ENCODE data around the gene ACACB. TPM values are rescaled to one million over a fixed set of nuclear protein-coding genes. Genes with fewer than 3 reads are reported as not detected.
A peak's percentile ranks its signal among the peaks of the same experiment; 100 is the strongest.

The ACACB gene
- total and polyA plus RNA-seq, 8 donors, result 23.4 to 58.9 (median 31.6) TPM

DNA sequence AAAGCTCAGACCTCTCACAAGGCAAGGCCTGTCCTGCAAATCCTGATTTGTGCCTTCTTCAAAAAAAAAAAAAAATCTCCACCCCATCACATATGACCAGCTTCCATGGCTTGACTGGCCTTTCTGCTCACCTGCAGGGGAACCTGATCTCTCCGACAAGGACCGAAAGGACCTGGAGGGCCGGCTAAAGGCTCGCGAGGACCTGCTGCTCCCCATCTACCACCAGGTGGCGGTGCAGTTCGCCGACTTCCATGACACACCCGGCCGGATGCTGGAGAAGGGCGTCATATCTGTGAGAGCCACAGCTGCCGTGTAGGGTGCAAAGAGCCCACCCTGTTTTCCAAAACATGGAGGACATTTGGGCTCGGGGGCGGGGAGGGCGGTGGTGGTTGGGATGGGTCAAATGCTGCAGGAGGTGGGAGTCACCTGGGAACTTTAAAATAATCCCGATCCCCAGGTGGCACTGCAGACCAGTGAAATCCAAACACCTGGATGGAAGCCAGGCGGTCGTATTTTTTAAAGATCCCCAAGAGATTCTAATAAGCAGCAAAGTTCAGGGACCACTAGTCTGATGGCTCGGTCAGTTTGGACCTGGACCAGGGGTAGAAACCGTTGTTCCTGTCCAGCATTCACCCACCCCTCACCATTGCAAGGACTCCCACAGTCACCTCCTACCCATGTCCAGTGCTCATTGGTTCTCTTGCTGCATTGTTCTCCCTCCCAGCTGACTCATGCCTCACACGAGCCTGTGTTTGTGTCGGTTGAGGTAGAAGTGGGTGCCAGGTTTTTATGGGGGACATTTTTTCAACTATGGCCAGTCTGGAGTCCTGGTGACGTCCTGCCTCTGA lies 147.9 kb downstream of the ACACB start:
- no peak overlapping the region for H3K4me3 ChIP-seq
- TF ChIP-seq, protein P1, sequence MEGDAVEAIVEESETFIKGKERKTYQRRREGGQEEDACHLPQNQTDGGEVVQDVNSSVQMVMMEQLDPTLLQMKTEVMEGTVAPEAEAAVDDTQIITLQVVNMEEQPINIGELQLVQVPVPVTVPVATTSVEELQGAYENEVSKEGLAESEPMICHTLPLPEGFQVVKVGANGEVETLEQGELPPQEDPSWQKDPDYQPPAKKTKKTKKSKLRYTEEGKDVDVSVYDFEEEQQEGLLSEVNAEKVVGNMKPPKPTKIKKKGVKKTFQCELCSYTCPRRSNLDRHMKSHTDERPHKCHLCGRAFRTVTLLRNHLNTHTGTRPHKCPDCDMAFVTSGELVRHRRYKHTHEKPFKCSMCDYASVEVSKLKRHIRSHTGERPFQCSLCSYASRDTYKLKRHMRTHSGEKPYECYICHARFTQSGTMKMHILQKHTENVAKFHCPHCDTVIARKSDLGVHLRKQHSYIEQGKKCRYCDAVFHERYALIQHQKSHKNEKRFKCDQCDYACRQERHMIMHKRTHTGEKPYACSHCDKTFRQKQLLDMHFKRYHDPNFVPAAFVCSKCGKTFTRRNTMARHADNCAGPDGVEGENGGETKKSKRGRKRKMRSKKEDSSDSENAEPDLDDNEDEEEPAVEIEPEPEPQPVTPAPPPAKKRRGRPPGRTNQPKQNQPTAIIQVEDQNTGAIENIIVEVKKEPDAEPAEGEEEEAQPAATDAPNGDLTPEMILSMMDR (IDR thresholded peaks at IDR 0.05), result peak; percentile 24 to 53 (median 39)
- FAIRE-seq, result no peak
- H3K27me3 ChIP-seq, result no peaks in the 10 kb centered on the region
- peak; percentile 26 to 91 (median 82) for ATAC-seq
- H3K36me3 ChIP-seq, result peaks cover 0 to 74% (median 10%) of the 10 kb centered on the region in 3 donors
- H3K9me3 ChIP-seq, result no peaks in the 10 kb centered on the region
- intact Hi-C loops (cut with DNase I), result loop anchor here in 2 of 3 donors (5.0 to 10.0 kb wide), 2 partner anchors 120 to 123 kb away; no protein-coding TSS in a partner anchor
- DNase-seq, result peak; percentile 45 to 86 (median 68)
- no peaks in the 10 kb centered on the region for H3K4me1 ChIP-seq
- 54 to 62% methylated on average over 23 of the region's 23 CpGs for WGBS, 2 donors
- no peak overlapping the region for H3K27ac ChIP-seq

DNA sequence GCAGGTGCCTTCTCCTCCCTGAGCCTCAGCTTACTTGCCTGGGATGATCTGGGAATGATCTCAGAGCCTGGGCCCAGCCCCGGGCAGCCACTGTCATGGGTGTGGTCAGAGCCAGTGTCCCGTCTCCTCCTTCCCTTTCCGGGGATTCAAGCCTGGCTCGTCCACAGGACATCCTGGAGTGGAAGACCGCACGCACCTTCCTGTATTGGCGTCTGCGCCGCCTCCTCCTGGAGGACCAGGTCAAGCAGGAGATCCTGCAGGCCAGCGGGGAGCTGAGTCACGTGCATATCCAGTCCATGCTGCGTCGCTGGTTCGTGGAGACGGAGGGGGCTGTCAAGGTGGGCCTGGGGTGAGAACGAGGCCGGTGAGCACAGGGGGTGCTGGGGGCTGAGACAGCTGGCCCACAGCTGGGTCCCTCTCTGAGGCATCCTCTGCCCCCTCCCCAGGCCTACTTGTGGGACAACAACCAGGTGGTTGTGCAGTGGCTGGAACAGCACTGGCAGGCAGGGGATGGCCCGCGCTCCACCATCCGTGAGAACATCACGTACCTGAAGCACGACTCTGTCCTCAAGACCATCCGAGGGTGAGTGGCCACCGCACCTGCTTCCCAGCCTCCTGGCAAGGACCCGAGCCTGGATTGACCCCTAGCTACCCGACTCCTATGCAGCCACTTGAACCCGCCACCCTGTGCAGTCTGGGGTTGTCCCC lies 148.7 kb downstream of the ACACB start:
- intact Hi-C loops (cut with DNase I), result loop anchor here in 2 of 3 donors (5.0 to 10.0 kb wide), 2 partner anchors 120 to 122 kb away; no protein-coding TSS in a partner anchor
- Histone ChIP-seq H3K4me3 (no peak overlapping the region), H3K9me3 (no peaks in the 10 kb centered on the region), H3K36me3 (peaks cover 0 to 66% (median 10%) of the 10 kb centered on the region in 3 donors), H3K4me1 (no peaks in the 10 kb centered on the region), H3K27me3 (no peaks in the 10 kb centered on the region), H3K27ac (no peak overlapping the region)
- ATAC-seq (peak in 1 of 4 donors; percentile 11), FAIRE-seq (no peak), DNase-seq (peak in 1 of 6 donors; percentile 71)
- 92 to 96% methylated on average over 22 to 27 of the region's 27 CpGs for WGBS, 2 donors
- TF ChIP-seq, protein P1 (IDR thresholded peaks at IDR 0.05), result no peak

DNA sequence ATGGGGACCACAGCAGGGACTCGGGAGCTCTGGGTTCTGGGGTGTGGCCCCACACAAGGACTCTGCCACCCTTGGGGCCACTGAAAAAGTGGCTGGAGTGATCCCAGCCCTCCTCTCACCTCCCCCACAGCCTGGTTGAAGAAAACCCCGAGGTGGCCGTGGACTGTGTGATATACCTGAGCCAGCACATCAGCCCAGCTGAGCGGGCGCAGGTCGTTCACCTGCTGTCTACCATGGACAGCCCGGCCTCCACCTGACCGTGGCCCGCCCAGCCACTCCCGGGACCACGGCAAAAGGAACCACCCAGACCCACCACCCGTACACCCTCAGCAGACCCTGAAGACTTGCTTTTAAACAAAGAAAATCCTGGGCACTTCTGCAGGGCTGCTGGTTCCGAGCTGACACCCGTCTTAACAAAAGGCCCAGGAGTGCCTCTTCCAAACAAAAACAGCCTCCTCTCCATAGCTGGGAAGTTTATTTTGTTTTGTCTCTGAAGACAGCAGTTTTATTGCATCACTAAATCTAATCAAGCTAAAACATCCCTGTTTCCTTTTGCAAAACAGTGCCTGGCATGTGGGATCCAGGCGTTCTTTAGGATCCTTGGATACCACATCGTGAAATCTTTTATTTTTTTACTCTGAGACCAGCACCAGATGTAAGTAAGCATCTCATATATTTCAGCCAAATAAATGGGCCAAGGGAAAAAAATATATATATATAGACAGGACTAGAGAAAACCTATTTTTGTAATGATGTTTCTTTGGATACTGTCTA lies 149.9 kb downstream of the ACACB start:
- TF ChIP-seq, protein P1 (IDR thresholded peaks at IDR 0.05), result no peak
- Histone ChIP-seq H3K9me3 (no peaks in the 10 kb centered on the region), H3K27ac (no peak overlapping the region), H3K27me3 (no peaks in the 10 kb centered on the region), H3K36me3 (peaks cover 0 to 54% (median 10%) of the 10 kb centered on the region in 3 donors), H3K4me1 (no peaks in the 10 kb centered on the region), H3K4me3 (no peak overlapping the region)
- no peak for ATAC-seq
- no peak for FAIRE-seq
- no peak for DNase-seq
- 84 to 92% methylated on average over 16 of the region's 16 CpGs for WGBS, 2 donors
- intact Hi-C loops (cut with DNase I), result loop anchor here in 1 of 3 donors (10.0 kb wide), 1 partner anchor 119 kb away; no protein-coding TSS in a partner anchor

DNA sequence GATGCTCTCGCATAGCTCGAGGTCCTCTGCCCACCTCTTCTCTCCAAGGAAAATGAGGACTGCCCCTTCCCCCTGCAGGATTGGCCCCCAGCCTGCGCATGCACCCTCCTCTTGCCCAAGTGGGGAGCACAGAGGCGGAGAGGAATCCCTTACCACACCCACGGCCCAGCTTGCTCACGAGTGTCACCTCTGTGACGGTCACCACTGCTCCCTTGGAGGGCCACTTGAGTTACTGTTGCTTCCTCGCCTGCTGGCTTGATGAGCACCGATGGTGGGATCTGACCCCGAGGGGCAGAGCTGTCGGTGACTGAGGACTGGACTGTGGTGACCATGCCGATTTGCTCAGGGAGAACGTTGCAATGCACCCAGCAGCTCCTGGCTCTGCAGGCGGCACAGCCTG lies 151.0 kb downstream of the ACACB start:
- Histone ChIP-seq H3K4me1 (no peaks in the 10 kb centered on the region), H3K36me3 (peaks cover 0 to 45% (median 10%) of the 10 kb centered on the region in 3 donors), H3K4me3 (no peak overlapping the region), H3K9me3 (no peaks in the 10 kb centered on the region), H3K27ac (no peak overlapping the region), H3K27me3 (no peaks in the 10 kb centered on the region)
- TF ChIP-seq, protein P1 (IDR thresholded peaks at IDR 0.05), result no peak
- WGBS, 2 donors, result 89 to 94% methylated on average over 14 of the region's 14 CpGs
- ATAC-seq (no peak), DNase-seq (no peak), FAIRE-seq (no peak)
- intact Hi-C loops (cut with DNase I), result loop anchor here in 1 of 3 donors (10.0 kb wide), 1 partner anchor 117 kb away; no protein-coding TSS in a partner anchor

Measured in pancreas (tissue), 10 donors.